DND-41 (cell line): ENCODE data around the gene MPC1.

Experiments
- EZH2 ChIP-seq: IDR thresholded peaks from 3 replicates; pipeline ENCODE4 v1.6.1; 2012; ENCODE audit warnings: borderline replicate concordance, low read depth, mild to moderate bottlenecking, moderate library complexity, low read length, inconsistent platforms; ENCODE audit not compliant: severe bottlenecking
- TF ChIP-seq, protein P1 (sequence below): IDR thresholded peaks from 2 replicates; pipeline ENCODE4 v1.5.1; 2012; ENCODE audit warnings: borderline replicate concordance, low read length, moderate library complexity, mild to moderate bottlenecking; ENCODE audit not compliant: poor library complexity, severe bottlenecking; ENCODE audit errors: extremely low read depth

DNA sequence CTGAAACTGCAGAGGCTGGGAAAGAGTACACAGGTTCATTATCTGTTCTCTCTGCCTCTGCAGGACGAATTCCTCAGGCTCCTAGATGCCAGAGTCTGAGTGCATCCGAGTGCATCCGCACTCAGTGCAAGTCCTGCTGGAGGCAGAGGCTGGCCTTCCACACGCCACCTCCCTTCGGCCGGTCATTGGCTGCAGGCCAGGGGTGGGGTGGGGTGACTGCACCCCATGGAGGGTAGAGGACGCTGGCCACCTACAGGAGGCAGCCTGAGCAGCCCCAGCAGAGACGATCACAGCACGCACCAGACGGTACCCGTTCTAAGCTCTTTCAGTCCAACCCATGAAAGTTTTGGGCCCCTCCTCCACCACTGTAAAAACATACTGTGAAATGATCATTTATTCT is 52.1 kb downstream of the MPC1 start:
- TF ChIP-seq, protein P1, sequence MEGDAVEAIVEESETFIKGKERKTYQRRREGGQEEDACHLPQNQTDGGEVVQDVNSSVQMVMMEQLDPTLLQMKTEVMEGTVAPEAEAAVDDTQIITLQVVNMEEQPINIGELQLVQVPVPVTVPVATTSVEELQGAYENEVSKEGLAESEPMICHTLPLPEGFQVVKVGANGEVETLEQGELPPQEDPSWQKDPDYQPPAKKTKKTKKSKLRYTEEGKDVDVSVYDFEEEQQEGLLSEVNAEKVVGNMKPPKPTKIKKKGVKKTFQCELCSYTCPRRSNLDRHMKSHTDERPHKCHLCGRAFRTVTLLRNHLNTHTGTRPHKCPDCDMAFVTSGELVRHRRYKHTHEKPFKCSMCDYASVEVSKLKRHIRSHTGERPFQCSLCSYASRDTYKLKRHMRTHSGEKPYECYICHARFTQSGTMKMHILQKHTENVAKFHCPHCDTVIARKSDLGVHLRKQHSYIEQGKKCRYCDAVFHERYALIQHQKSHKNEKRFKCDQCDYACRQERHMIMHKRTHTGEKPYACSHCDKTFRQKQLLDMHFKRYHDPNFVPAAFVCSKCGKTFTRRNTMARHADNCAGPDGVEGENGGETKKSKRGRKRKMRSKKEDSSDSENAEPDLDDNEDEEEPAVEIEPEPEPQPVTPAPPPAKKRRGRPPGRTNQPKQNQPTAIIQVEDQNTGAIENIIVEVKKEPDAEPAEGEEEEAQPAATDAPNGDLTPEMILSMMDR, result no peak
- no peak for TF ChIP-seq EZH2
